ENCODE measurements around the gene GNG10.

Gene GNG10

DNA sequence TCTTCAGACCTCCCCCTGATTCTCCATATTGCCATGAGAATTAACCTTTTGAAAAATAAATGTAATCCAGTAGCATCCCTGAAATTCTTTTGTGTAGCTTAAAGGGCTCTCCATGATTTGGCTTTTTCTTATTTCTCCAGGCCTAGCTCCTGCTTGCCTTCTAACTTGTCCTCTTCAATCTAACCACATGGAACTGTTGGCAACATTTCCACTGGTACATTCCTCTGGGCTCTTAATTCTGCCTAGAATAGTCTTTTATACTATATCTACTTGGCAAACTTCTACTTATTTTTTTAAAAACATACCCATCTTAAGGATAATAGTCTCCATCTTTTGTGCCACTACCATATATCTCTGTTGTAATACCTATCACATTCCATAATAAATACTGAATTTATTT, 54.1 kb downstream of the GNG10 start:
- no peak overlapping the region for H3K4me3 ChIP-seq (ENCODE audit: low read depth, low read length)
- TF ChIP-seq CTCF (IDR thresholded peaks at IDR 0.05; ENCODE audit: low read depth, low read length, missing control alignments) = no peak
- no peak for DNase-seq (ENCODE audit: low read depth)

- no peak overlapping the region for H3K4me3 ChIP-seq (ENCODE audit: low read depth, low read length)
- TF ChIP-seq CTCF (IDR thresholded peaks at IDR 0.05; ENCODE audit: low read depth, low read length, missing control alignments) = no peak
- DNase-seq (ENCODE audit: low read depth) = no peak
Observed at GRCh38 chr9:111719541-111719940, 58.1 kb downstream of the GNG10 start.
